HG03196 (cell line): ENCODE data around the gene CNTN4.
"Not testable (repeated sequence)": the region's sequence is repeated elsewhere in the genome, so short reads cannot be mapped to it uniquely, and the experiment has no call there.

Experiments
- ATAC-seq: cut with Tn5 transposase; IDR thresholded peaks from one replicate; pipeline ENCODE4 v1.9.1; 2021; ENCODE audit not compliant: unreplicated experiment

Gene CNTN4

GRCh38 chr3:2774481-2775249 lies 676.0 kb downstream of the CNTN4 start:
- ATAC-seq = no peak

GRCh38 chr3:2783261-2783660 lies 684.6 kb downstream of the CNTN4 start:
- ATAC-seq = no peak

- no peak for ATAC-seq
Observed at GRCh38 chr3:2784627-2785026, 686.0 kb downstream of the CNTN4 start.

- no peak for ATAC-seq
Observed at GRCh38 chr3:2790266-2790815, 691.7 kb downstream of the CNTN4 start.

- no peak for ATAC-seq
Observed at GRCh38 chr3:2792432-2792831, 693.8 kb downstream of the CNTN4 start.

GRCh38 chr3:2793987-2794386 lies 695.3 kb downstream of the CNTN4 start:
- ATAC-seq = no peak

GRCh38 chr3:2802429-2802828 lies 703.8 kb downstream of the CNTN4 start:
- ATAC-seq = no peak

- ATAC-seq = no peak
Observed at GRCh38 chr3:2807514-2807913, 708.8 kb downstream of the CNTN4 start.

GRCh38 chr3:2810723-2811122 lies 712.1 kb downstream of the CNTN4 start:
- no peak for ATAC-seq

GRCh38 chr3:2819571-2819970 lies 720.9 kb downstream of the CNTN4 start:
- ATAC-seq = no peak

GRCh38 chr3:2820982-2821381 lies 722.3 kb downstream of the CNTN4 start:
- ATAC-seq = not testable (repeated sequence)

- ATAC-seq = no peak
Observed at GRCh38 chr3:2822611-2823010, 723.9 kb downstream of the CNTN4 start.

GRCh38 chr3:2823031-2823430 lies 724.4 kb downstream of the CNTN4 start:
- ATAC-seq = no peak

GRCh38 chr3:2823437-2824211 lies 725.0 kb downstream of the CNTN4 start:
- no peak for ATAC-seq

GRCh38 chr3:2826036-2826435 lies 727.4 kb downstream of the CNTN4 start:
- ATAC-seq = no peak

GRCh38 chr3:2826453-2826852 lies 727.8 kb downstream of the CNTN4 start:
- no peak for ATAC-seq

- no peak for ATAC-seq
Observed at GRCh38 chr3:2837239-2837638, 738.6 kb downstream of the CNTN4 start.

- ATAC-seq = no peak
Observed at GRCh38 chr3:2837910-2838309, 739.2 kb downstream of the CNTN4 start.

- no peak for ATAC-seq
Observed at GRCh38 chr3:2838546-2839157, 740.0 kb downstream of the CNTN4 start.

GRCh38 chr3:2839876-2840275 lies 741.2 kb downstream of the CNTN4 start:
- no peak for ATAC-seq

GRCh38 chr3:2847062-2847841 lies 748.6 kb downstream of the CNTN4 start:
- ATAC-seq = no peak
